Pericardium fibroblast (primary cell): ENCODE measurements around the gene TAC1. TPM values are rescaled to one million over a fixed set of nuclear protein-coding genes. Genes with fewer than 3 reads are reported as not detected.

Source experiments
- total RNA-seq: library from RNA; depleted of rRNA; stranded (reverse); fragments of >200 nt; gene quantifications from 2 replicates; pipeline ENCODE4 v1.2.3, GENCODE V29; 2015

TAC1 gene, protein sequence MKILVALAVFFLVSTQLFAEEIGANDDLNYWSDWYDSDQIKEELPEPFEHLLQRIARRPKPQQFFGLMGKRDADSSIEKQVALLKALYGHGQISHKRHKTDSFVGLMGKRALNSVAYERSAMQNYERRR
- total RNA-seq = not detected in 2 replicates

GRCh38 chr7:97731736-97732564, at the start of gene TAC1:
Gene TAC1 (plus strand): TSS chr7:97732086. CDS start chr7:97732613, 527 bp downstream.

Other genes starting within 250 kb of the TAC1 start
- gene ASNS, start 140.3 kb downstream of the TAC1 start, total RNA-seq = 78.2 and 100 TPM in 2 replicates